Thymus (tissue), 11 donors: ENCODE results near the gene CREG2. TPM values are rescaled to one million over a fixed set of nuclear protein-coding genes. Genes with fewer than 3 reads are reported as not detected.
A peak's percentile ranks its signal among the peaks of the same experiment; 100 is the strongest.

Experiments
- DNase-seq, 9 donors: peaks; one replicate each; pipeline ENCODE4 v3.0.0-alpha.2; 2013; ENCODE audit warnings: low spot score in 9 of 9, low read depth in 6 of 9, missing footprints in 1 of 9
- H3K27ac ChIP-seq, 2 donors: one replicate each; pipeline ENCODE4 v1.5.1; 2013; ENCODE audit warnings: control low read depth in 1 of 2, low read depth in 1 of 2, low read length in 1 of 2, mild to moderate bottlenecking in 1 of 2, moderate library complexity in 1 of 2
- H3K27me3 ChIP-seq, 2 donors: one replicate each; pipeline ENCODE4 v1.5.1; 2013; ENCODE audit warnings: low read length in 1 of 2; ENCODE audit not compliant: control insufficient read depth in 2 of 2, insufficient read depth in 1 of 2
- H3K36me3 ChIP-seq, 2 donors: one replicate each; pipeline ENCODE4 v1.5.1; 2013; ENCODE audit warnings: low read length in 1 of 2, mild to moderate bottlenecking in 1 of 2, moderate library complexity in 1 of 2; ENCODE audit not compliant: control insufficient read depth in 2 of 2, insufficient read depth in 2 of 2
- H3K4me1 ChIP-seq, 2 donors: one replicate each; pipeline ENCODE4 v1.5.1; 2013; ENCODE audit warnings: low read length in 2 of 2; ENCODE audit not compliant: control insufficient read depth in 2 of 2, insufficient read depth in 2 of 2
- H3K4me3 ChIP-seq, 2 donors: one replicate each; pipeline ENCODE4 v1.5.1; 2013; ENCODE audit warnings: low read length in 2 of 2, control low read depth in 1 of 2, mild to moderate bottlenecking in 1 of 2
- H3K9me3 ChIP-seq, 2 donors: one replicate each; pipeline ENCODE4 v1.5.1; 2013; ENCODE audit warnings: low read length in 1 of 2, mild to moderate bottlenecking in 1 of 2; ENCODE audit not compliant: control insufficient read depth in 2 of 2, insufficient read depth in 1 of 2
- WGBS: extraction: QIAGEN DNeasy Blood & Tissue Kit; methylation state at CpG from one replicate; pipeline ENCODE4 v1.1.7; 2013; 5-methylcytosine and 5-hydroxymethylcytosine counted together
- polyA plus RNA-seq: library from polyadenylated mRNA; stranded (reverse); fragments of 200-250 nt; gene quantifications from one replicate; pipeline ENCODE4 v1.2.3, GENCODE V29; 2013
- total RNA-seq: library from RNA; stranded (reverse); fragments of 120-200 nt; gene quantifications from one replicate; pipeline ENCODE4 v1.2.4, GENCODE V29; 2013
- donor health status: healthy.

The CREG2 gene
- total and polyA plus RNA-seq, 2 donors, result 0.07 to 0.38 TPM

DNA sequence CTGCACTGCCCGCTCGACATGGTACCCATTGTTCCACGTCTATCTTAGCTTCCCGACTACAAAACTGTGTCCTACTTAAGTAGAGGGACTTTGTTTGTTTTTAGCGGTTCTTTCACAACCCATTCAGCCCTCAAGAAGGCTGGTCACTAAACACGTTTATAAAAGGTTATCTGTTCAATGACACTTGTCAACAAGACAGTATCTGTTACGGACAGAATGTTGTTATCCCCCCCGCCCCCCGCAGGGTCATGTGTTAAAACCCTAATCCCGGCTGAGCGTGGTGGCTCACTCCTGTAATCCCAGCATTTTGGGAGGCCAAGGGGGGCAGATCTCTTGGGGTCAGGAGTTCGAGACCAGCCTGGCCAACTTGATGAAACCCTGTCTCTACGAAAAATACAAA is 40.4 kb upstream of the CREG2 start:
- H3K27me3 ChIP-seq, result no peaks in the 10 kb centered on the region
- H3K4me1 ChIP-seq, result no peaks in the 10 kb centered on the region
- no peak overlapping the region for H3K4me3 ChIP-seq
- WGBS, result 92% methylated on average over 13 of the region's 13 CpGs
- H3K36me3 ChIP-seq, result no peaks in the 10 kb centered on the region
- H3K9me3 ChIP-seq, result no peaks in the 10 kb centered on the region
- no peak for DNase-seq
- no peak overlapping the region for H3K27ac ChIP-seq

- Histone ChIP-seq H3K27me3 (no peaks in the 10 kb centered on the region), H3K4me1 (no peaks in the 10 kb centered on the region), H3K4me3 (no peak overlapping the region), H3K9me3 (no peaks in the 10 kb centered on the region), H3K36me3 (no peaks in the 10 kb centered on the region), H3K27ac (no peak overlapping the region)
- no peak for DNase-seq
- WGBS, result 96% methylated on average over 7 of the region's 7 CpGs
These were observed 39.9 kb upstream of the CREG2 start for GRCh38 chr2:101427240-101427639.

DNA sequence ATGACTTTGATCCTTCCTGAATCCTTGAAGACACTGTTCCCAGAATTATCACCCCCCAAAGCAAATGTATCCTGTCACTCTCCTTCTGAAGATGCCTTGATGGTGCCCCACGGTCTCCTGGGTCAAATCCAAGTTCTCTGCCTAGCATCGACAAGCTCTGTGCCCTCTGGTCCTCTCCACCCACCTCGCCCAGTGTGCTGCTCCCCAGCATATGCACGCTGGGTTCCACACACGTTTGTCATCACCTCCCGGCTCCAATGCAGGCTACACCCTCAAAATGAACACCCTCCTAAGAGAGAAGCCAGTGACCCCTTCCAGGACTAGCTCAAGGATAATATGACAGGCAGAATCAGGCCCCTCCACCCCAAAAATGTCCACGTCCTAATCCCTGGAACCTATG is 39.5 kb upstream of the CREG2 start:
- Histone ChIP-seq H3K27me3 (no peaks in the 10 kb centered on the region), H3K4me1 (no peaks in the 10 kb centered on the region)
- DNase-seq, result no peak

DNA sequence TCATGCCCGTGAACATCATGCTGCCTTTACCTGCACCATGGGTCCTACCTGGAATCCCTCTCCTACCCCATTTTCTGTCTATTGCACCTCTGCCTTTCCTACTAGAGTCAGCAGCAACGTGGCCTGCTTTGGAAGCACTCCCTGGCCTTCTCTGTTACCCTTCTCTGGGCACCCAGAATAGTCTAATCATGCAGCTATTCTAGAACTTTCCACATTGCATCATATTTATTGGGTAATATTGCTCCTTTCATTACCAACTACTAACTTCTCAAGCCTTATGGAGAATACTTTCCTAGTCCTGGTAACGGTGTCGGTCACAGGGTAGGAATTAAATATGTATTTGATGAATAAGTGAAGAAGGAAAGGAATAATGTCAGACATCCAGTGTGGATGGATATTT is 33.3 kb upstream of the CREG2 start:
- DNase-seq, result no peak
- no peak overlapping the region for H3K4me3 ChIP-seq
- 93% methylated on average over 4 of the region's 4 CpGs for WGBS

More for the DNA sequence above, 39.5 kb upstream of the CREG2 start:
- Histone ChIP-seq H3K27ac (no peak overlapping the region), H3K9me3 (no peaks in the 10 kb centered on the region), H3K36me3 (no peaks in the 10 kb centered on the region), H3K4me3 (no peak overlapping the region)
- WGBS, result 97% methylated on average over 7 of the region's 7 CpGs

GRCh38 chr2:101419096-101419663 is 31.9 kb upstream of the CREG2 start:
- H3K4me1 ChIP-seq, result no peaks in the 10 kb centered on the region
- H3K36me3 ChIP-seq, result no peaks in the 10 kb centered on the region
- no peaks in the 10 kb centered on the region for H3K27me3 ChIP-seq
- H3K9me3 ChIP-seq, result peaks cover 0 to 10% of the 10 kb centered on the region in 2 donors
- 92% methylated on average over 10 of the region's 10 CpGs for WGBS
- no peak overlapping the region for H3K27ac ChIP-seq
- H3K4me3 ChIP-seq, result no peak overlapping the region
- peak in 6 of 9 donors; percentile 51 to 79 (median 64) for DNase-seq

More for the DNA sequence above, 33.3 kb upstream of the CREG2 start:
- no peaks in the 10 kb centered on the region for H3K9me3 ChIP-seq
- H3K4me1 ChIP-seq, result no peaks in the 10 kb centered on the region
- H3K27ac ChIP-seq, result no peak overlapping the region
- H3K36me3 ChIP-seq, result no peaks in the 10 kb centered on the region
- H3K27me3 ChIP-seq, result no peaks in the 10 kb centered on the region

- Histone ChIP-seq H3K36me3 (no peaks in the 10 kb centered on the region), H3K4me3 (no peak overlapping the region), H3K9me3 (peaks cover 0 to 13% of the 10 kb centered on the region in 2 donors), H3K4me1 (no peaks in the 10 kb centered on the region), H3K27me3 (no peaks in the 10 kb centered on the region), H3K27ac (no peak overlapping the region)
- no peak for DNase-seq
- WGBS, result 92% methylated on average over 12 of the region's 12 CpGs
These were observed 31.3 kb upstream of the CREG2 start for GRCh38 chr2:101418460-101419095.

DNA sequence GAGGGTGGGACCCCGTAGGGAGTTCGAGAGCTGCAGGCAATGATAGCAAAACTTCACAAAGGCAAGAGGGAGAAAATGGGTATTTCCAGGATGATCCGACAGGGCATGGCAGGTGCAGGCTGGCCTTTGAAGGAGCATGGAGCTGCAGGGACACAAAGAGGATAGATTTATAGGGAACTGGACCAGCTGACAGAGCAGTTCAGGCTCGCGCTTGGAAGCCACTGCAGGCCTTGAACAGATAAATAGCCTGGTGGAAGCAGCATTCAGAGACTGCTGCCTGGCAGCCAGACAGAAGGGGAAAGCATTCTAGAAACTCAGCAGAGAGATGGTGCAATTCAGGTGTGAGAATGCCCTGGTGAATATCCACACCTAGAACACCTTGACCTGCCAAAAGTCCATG is 29.3 kb upstream of the CREG2 start:
- Histone ChIP-seq H3K27ac (no peak overlapping the region), H3K9me3 (peaks cover 0 to 13% of the 10 kb centered on the region in 2 donors), H3K4me1 (no peaks in the 10 kb centered on the region), H3K4me3 (no peak overlapping the region), H3K27me3 (no peaks in the 10 kb centered on the region), H3K36me3 (no peaks in the 10 kb centered on the region)
- no peak for DNase-seq
- WGBS, result 97% methylated on average over 5 of the region's 5 CpGs

GRCh38 chr2:101415884-101416283 is 28.6 kb upstream of the CREG2 start:
- H3K9me3 ChIP-seq, result peaks cover 0 to 13% of the 10 kb centered on the region in 2 donors
- no peaks in the 10 kb centered on the region for H3K4me1 ChIP-seq
- WGBS, result 96% methylated on average over 3 of the region's 3 CpGs
- no peak overlapping the region for H3K27ac ChIP-seq
- DNase-seq, result no peak
- H3K27me3 ChIP-seq, result no peaks in the 10 kb centered on the region
- no peaks in the 10 kb centered on the region for H3K36me3 ChIP-seq
- no peak overlapping the region for H3K4me3 ChIP-seq

DNA sequence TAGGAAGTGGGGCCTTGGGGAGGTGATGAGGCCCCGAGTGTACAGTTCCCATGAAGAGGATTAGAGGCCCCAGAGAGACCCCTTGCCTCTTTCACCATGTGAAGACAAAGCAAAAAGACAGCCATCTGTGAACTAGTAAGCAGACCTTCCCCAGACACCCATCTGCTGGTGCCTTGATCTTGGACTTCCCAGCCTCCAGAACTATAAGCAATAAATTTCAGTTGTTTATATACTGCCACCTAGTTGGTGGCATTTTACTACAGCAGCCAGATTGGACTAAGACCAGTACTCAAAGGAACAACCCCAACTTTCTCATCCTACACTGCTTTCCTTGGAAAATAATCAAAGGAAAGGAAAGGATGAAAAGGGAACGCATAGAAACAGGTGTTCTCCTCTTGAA is 27.9 kb upstream of the CREG2 start:
- WGBS, result over 99% methylated on average over 2 of the region's 2 CpGs
- no peak for DNase-seq

More for the DNA sequence above, 27.9 kb upstream of the CREG2 start:
- H3K4me1 ChIP-seq, result no peaks in the 10 kb centered on the region
- H3K27ac ChIP-seq, result no peak overlapping the region
- no peak overlapping the region for H3K4me3 ChIP-seq
- H3K27me3 ChIP-seq, result no peaks in the 10 kb centered on the region
- peaks cover 0 to 13% of the 10 kb centered on the region in 2 donors for H3K9me3 ChIP-seq
- no peaks in the 10 kb centered on the region for H3K36me3 ChIP-seq
